ENCODE measurements around the gene ITPR1. TPM values are rescaled to one million over a fixed set of nuclear protein-coding genes. Genes with fewer than 3 reads are reported as not detected.
A peak's percentile ranks its signal among the peaks of the same experiment; 100 is the strongest.
"Not testable (repeated sequence)": the region's sequence is repeated elsewhere in the genome, so short reads cannot be mapped to it uniquely, and the experiment has no call there.

Gene ITPR1
- total RNA-seq (97.5 TPM), polyA plus RNA-seq (10 to 100 TPM in 1 of 4 donors, 1 to 10 TPM in 3; 6.9 to 11.1 (median 8.6) TPM)

- Mint-ChIP-seq H3K9me3 (no peaks in the 10 kb centered on the region), H3K27me3 (peaks cover 37% of the 10 kb centered on the region), H3K4me3 (peak within 1 kb of the TSS; percentile 94 to 99 (median 98)), H3K36me3 (peaks cover 20% of the 10 kb centered on the region), H3K4me1 (peaks cover 22 to 54% (median 46%) of the 10 kb centered on the region in 4 donors), H3K27ac (peak within 1 kb of the TSS; percentile 93 to 95 (median 94))
- H3K4me3 ChIP-seq (ENCODE audit: low read depth, low read length), result peak within 1 kb of the TSS; percentile 85
- ATAC-seq (ENCODE audit: low read depth in 2 of 2), result peak; percentile 95 to 96
- H3K36me3 ChIP-seq (ENCODE audit: control insufficient read depth, insufficient read depth, low read length), result peaks cover 3% of the 10 kb centered on the region
- peak within 1 kb of the TSS; percentile 81 for H3K27ac ChIP-seq (ENCODE audit: insufficient read depth, low read length, poor library complexity, severe bottlenecking)
- H3K9me3 ChIP-seq (ENCODE audit: control insufficient read depth in 2 of 2, low read length in 2 of 2), result no peaks in the 10 kb centered on the region
- peaks cover 47% of the 10 kb centered on the region for H3K4me1 ChIP-seq (ENCODE audit: control insufficient read depth, insufficient read depth, low read length, poor library complexity, severe bottlenecking)
- peaks cover 24% of the 10 kb centered on the region for H3K27me3 ChIP-seq (ENCODE audit: control insufficient read depth, insufficient read depth, low read length)
- DNase-seq, result peak; percentile 98 to 100 (median 98)
These were observed at the start of gene ITPR1 for GRCh38 chr3:4493014-4493940. TSS of gene ITPR1 (plus strand) at chr3:4493348. CDS start at chr3:4516492, 23,144 bp downstream.

GRCh38 chr3:4447295-4447999 is 45.7 kb upstream of the ITPR1 start:
- peaks cover 43% of the 10 kb centered on the region for H3K36me3 Mint-ChIP-seq
- H3K27ac ChIP-seq (ENCODE audit: insufficient read depth, low read length, poor library complexity, severe bottlenecking), result no peak overlapping the region
- H3K4me1 Mint-ChIP-seq, result peaks cover 0 to 5% (median 2%) of the 10 kb centered on the region in 4 donors

DNA sequence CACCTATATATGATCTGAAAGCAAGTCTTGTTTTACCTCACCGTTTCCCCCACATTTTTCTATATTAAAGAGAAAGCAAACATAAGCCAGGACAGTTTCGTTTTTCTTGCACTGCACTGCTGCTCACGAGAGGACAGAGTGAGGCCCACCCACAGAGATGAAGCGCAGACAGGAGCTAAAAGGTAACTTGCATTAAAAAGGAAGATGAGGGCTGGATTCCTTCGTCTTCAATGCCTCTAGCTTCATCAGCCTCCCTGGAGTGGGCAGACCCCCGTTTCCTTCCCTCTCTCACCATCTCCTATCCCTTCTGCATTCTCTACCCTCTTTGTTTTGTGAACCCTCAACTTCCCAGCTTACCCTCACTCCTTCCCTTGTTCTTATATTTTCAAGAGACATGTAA is 45.0 kb upstream of the ITPR1 start:
- Histone ChIP-seq H3K4me3 (ENCODE audit: low read depth, low read length) (no peak overlapping the region), H3K27ac (ENCODE audit: insufficient read depth, low read length, poor library complexity, severe bottlenecking) (no peak overlapping the region), H3K36me3 (ENCODE audit: control insufficient read depth, insufficient read depth, low read length) (peaks cover 47% of the 10 kb centered on the region), H3K27me3 (ENCODE audit: control insufficient read depth, insufficient read depth, low read length) (no peaks in the 10 kb centered on the region), H3K9me3 (ENCODE audit: control insufficient read depth in 2 of 2, low read length in 2 of 2) (no peaks in the 10 kb centered on the region), H3K4me1 (ENCODE audit: control insufficient read depth, insufficient read depth, low read length, poor library complexity, severe bottlenecking) (no peaks in the 10 kb centered on the region)
- Mint-ChIP-seq H3K27me3 (no peaks in the 10 kb centered on the region), H3K4me3 (no peak overlapping the region), H3K27ac (no peak overlapping the region), H3K9me3 (no peaks in the 10 kb centered on the region), H3K36me3 (peaks cover 43% of the 10 kb centered on the region), H3K4me1 (peaks cover 0 to 5% (median 2%) of the 10 kb centered on the region in 4 donors)
- ATAC-seq (ENCODE audit: low read depth in 2 of 2), result no peak
- no peak for DNase-seq

More at GRCh38 chr3:4447295-4447999, 45.7 kb upstream of the ITPR1 start:
- Histone ChIP-seq H3K4me3 (ENCODE audit: low read depth, low read length) (no peak overlapping the region), H3K4me1 (ENCODE audit: control insufficient read depth, insufficient read depth, low read length, poor library complexity, severe bottlenecking) (no peaks in the 10 kb centered on the region), H3K27me3 (ENCODE audit: control insufficient read depth, insufficient read depth, low read length) (no peaks in the 10 kb centered on the region), H3K36me3 (ENCODE audit: control insufficient read depth, insufficient read depth, low read length) (peaks cover 47% of the 10 kb centered on the region), H3K9me3 (ENCODE audit: control insufficient read depth in 2 of 2, low read length in 2 of 2) (no peaks in the 10 kb centered on the region)
- no peak for ATAC-seq (ENCODE audit: low read depth in 2 of 2)
- Mint-ChIP-seq H3K27me3 (no peaks in the 10 kb centered on the region), H3K27ac (no peak overlapping the region), H3K4me3 (no peak overlapping the region), H3K9me3 (no peaks in the 10 kb centered on the region)
- no peak for DNase-seq

GRCh38 chr3:4449043-4449805 is 43.9 kb upstream of the ITPR1 start:
- DNase-seq (no peak), ATAC-seq (ENCODE audit: low read depth in 2 of 2) (no peak)
- Mint-ChIP-seq H3K9me3 (no peaks in the 10 kb centered on the region), H3K36me3 (peaks cover 34% of the 10 kb centered on the region), H3K27ac (no peak overlapping the region), H3K27me3 (no peaks in the 10 kb centered on the region), H3K4me3 (no peak overlapping the region), H3K4me1 (peaks cover 0 to 5% (median 2%) of the 10 kb centered on the region in 4 donors)
- Histone ChIP-seq H3K27ac (ENCODE audit: insufficient read depth, low read length, poor library complexity, severe bottlenecking) (no peak overlapping the region), H3K4me1 (ENCODE audit: control insufficient read depth, insufficient read depth, low read length, poor library complexity, severe bottlenecking) (no peaks in the 10 kb centered on the region), H3K4me3 (ENCODE audit: low read depth, low read length) (no peak overlapping the region), H3K36me3 (ENCODE audit: control insufficient read depth, insufficient read depth, low read length) (peaks cover 45% of the 10 kb centered on the region), H3K9me3 (ENCODE audit: control insufficient read depth in 2 of 2, low read length in 2 of 2) (no peaks in the 10 kb centered on the region), H3K27me3 (ENCODE audit: control insufficient read depth, insufficient read depth, low read length) (no peaks in the 10 kb centered on the region)

DNA sequence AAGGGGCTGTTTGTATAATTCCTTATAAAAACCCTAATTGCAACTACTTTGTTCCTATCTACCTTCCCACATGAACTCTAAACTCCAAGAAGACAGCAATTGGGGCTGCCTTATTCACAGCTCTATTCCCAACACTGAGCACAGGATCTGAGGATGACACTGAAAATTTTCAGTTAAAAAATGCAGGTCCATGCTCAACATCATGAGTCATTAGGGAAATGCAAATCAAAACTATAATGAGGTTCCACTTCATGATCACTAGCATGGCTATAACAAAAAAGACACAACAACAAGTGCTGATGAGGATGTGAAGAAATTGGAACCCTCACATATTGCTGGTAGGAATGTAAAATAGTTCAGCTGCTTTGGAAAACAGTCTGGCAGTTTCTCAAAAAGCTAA is 39.0 kb upstream of the ITPR1 start:
- DNase-seq, result no peak

DNA sequence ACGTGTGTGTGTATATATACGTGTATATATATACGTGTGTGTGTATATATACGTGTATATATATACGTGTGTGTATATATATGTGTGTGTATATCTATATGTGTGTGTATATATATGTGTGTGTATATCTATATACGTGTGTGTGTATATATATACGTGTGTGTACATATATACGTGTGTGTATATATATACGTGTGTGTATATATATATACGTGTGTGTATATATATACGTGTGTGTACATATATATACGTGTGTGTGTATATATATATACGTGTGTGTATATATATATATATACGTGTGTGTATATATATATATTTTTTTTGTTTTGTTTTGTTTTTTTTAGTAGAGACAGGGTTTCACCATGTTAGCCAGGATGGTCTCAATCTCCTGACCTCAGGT is 36.4 kb upstream of the ITPR1 start:
- not testable (repeated sequence) for H3K36me3 Mint-ChIP-seq; H3K27ac ChIP-seq (ENCODE audit: insufficient read depth, low read length, poor library complexity, severe bottlenecking); ATAC-seq (ENCODE audit: low read depth in 2 of 2)

More for the DNA sequence above, 39.0 kb upstream of the ITPR1 start:
- no peak overlapping the region for H3K27ac Mint-ChIP-seq
- no peak for ATAC-seq (ENCODE audit: low read depth in 2 of 2)
- H3K36me3 Mint-ChIP-seq, result peaks cover 16% of the 10 kb centered on the region
- Histone ChIP-seq H3K4me1 (ENCODE audit: control insufficient read depth, insufficient read depth, low read length, poor library complexity, severe bottlenecking) (no peaks in the 10 kb centered on the region), H3K4me3 (ENCODE audit: low read depth, low read length) (no peak overlapping the region), H3K27me3 (ENCODE audit: control insufficient read depth, insufficient read depth, low read length) (no peaks in the 10 kb centered on the region), H3K36me3 (ENCODE audit: control insufficient read depth, insufficient read depth, low read length) (peaks cover 14% of the 10 kb centered on the region), H3K9me3 (ENCODE audit: control insufficient read depth in 2 of 2, low read length in 2 of 2) (no peaks in the 10 kb centered on the region), H3K27ac (ENCODE audit: insufficient read depth, low read length, poor library complexity, severe bottlenecking) (no peak overlapping the region)
- no peak overlapping the region for H3K4me3 Mint-ChIP-seq
- H3K4me1 Mint-ChIP-seq, result peaks cover 0 to 5% (median 4%) of the 10 kb centered on the region in 4 donors
- no peaks in the 10 kb centered on the region for H3K9me3 Mint-ChIP-seq
- no peaks in the 10 kb centered on the region for H3K27me3 Mint-ChIP-seq

GRCh38 chr3:4458961-4459360 is 34.2 kb upstream of the ITPR1 start:
- H3K4me1 Mint-ChIP-seq, result peaks cover 4 to 8% (median 5%) of the 10 kb centered on the region in 4 donors
- ATAC-seq (ENCODE audit: low read depth in 2 of 2) (no peak), DNase-seq (no peak)
- H3K27ac ChIP-seq (ENCODE audit: insufficient read depth, low read length, poor library complexity, severe bottlenecking), result no peak overlapping the region
- no peaks in the 10 kb centered on the region for H3K27me3 ChIP-seq (ENCODE audit: control insufficient read depth, insufficient read depth, low read length)
- no peak overlapping the region for H3K27ac Mint-ChIP-seq
- no peaks in the 10 kb centered on the region for H3K36me3 Mint-ChIP-seq
- H3K4me3 ChIP-seq (ENCODE audit: low read depth, low read length), result no peak overlapping the region
- H3K9me3 ChIP-seq (ENCODE audit: control insufficient read depth in 2 of 2, low read length in 2 of 2), result no peaks in the 10 kb centered on the region
- H3K27me3 Mint-ChIP-seq, result no peaks in the 10 kb centered on the region
- H3K9me3 Mint-ChIP-seq, result peaks cover 0 to 2% (median 0%) of the 10 kb centered on the region in 7 donors
- no peaks in the 10 kb centered on the region for H3K4me1 ChIP-seq (ENCODE audit: control insufficient read depth, insufficient read depth, low read length, poor library complexity, severe bottlenecking)
- H3K4me3 Mint-ChIP-seq, result no peak overlapping the region
- no peaks in the 10 kb centered on the region for H3K36me3 ChIP-seq (ENCODE audit: control insufficient read depth, insufficient read depth, low read length)

More for the DNA sequence above, 36.4 kb upstream of the ITPR1 start:
- not testable (repeated sequence) for H3K4me1 ChIP-seq (ENCODE audit: control insufficient read depth, insufficient read depth, low read length, poor library complexity, severe bottlenecking); H3K9me3 Mint-ChIP-seq; H3K4me1 Mint-ChIP-seq; H3K27me3 Mint-ChIP-seq; H3K36me3 ChIP-seq (ENCODE audit: control insufficient read depth, insufficient read depth, low read length); H3K4me3 Mint-ChIP-seq; H3K4me3 ChIP-seq (ENCODE audit: low read depth, low read length); H3K27ac Mint-ChIP-seq; H3K9me3 ChIP-seq (ENCODE audit: control insufficient read depth in 2 of 2, low read length in 2 of 2); DNase-seq; H3K27me3 ChIP-seq (ENCODE audit: control insufficient read depth, insufficient read depth, low read length)
